AG09319 (cell line): ENCODE measurements around the gene KRTAP10-3.

Experiments
- DNase-seq: peaks from one replicate; pipeline ENCODE4 v3.0.0-alpha.2; 2010; ENCODE audit warnings: low read depth; ENCODE audit errors: extremely low read depth
- TF ChIP-seq, protein P1 (sequence below): IDR thresholded peaks from 2 replicates; pipeline ENCODE4 v1.5.1; 2011; ENCODE audit warnings: low read depth, mild to moderate bottlenecking, inconsistent platforms, low read length, moderate library complexity

Gene KRTAP10-3

DNA sequence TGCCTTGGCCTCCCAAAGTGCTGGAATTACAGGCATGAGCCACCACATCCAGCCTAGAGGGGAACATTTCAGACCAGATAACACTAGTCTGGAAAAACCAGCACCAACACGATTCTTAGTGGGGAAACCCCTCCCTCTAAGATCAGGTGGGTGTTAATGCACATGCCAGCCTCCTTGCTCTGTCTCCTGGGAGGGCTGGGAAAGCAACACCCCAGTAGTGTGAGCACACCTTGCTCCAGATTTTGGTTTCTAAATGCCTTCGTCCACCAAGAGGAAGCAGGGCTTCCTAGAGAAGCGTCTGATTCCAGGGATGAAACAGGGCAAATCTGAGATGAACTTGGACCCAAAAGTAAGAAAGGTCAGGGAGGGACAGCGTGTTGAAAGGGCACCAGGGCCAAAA lies 12.7 kb upstream of the KRTAP10-3 start:
- TF ChIP-seq, protein P1, sequence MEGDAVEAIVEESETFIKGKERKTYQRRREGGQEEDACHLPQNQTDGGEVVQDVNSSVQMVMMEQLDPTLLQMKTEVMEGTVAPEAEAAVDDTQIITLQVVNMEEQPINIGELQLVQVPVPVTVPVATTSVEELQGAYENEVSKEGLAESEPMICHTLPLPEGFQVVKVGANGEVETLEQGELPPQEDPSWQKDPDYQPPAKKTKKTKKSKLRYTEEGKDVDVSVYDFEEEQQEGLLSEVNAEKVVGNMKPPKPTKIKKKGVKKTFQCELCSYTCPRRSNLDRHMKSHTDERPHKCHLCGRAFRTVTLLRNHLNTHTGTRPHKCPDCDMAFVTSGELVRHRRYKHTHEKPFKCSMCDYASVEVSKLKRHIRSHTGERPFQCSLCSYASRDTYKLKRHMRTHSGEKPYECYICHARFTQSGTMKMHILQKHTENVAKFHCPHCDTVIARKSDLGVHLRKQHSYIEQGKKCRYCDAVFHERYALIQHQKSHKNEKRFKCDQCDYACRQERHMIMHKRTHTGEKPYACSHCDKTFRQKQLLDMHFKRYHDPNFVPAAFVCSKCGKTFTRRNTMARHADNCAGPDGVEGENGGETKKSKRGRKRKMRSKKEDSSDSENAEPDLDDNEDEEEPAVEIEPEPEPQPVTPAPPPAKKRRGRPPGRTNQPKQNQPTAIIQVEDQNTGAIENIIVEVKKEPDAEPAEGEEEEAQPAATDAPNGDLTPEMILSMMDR, result no peak
- no peak for DNase-seq

- no peak for DNase-seq
- TF ChIP-seq, protein P1, result no peak
Measured at GRCh38 chr21:44569861-44570517, 11.4 kb upstream of the KRTAP10-3 start.

DNA sequence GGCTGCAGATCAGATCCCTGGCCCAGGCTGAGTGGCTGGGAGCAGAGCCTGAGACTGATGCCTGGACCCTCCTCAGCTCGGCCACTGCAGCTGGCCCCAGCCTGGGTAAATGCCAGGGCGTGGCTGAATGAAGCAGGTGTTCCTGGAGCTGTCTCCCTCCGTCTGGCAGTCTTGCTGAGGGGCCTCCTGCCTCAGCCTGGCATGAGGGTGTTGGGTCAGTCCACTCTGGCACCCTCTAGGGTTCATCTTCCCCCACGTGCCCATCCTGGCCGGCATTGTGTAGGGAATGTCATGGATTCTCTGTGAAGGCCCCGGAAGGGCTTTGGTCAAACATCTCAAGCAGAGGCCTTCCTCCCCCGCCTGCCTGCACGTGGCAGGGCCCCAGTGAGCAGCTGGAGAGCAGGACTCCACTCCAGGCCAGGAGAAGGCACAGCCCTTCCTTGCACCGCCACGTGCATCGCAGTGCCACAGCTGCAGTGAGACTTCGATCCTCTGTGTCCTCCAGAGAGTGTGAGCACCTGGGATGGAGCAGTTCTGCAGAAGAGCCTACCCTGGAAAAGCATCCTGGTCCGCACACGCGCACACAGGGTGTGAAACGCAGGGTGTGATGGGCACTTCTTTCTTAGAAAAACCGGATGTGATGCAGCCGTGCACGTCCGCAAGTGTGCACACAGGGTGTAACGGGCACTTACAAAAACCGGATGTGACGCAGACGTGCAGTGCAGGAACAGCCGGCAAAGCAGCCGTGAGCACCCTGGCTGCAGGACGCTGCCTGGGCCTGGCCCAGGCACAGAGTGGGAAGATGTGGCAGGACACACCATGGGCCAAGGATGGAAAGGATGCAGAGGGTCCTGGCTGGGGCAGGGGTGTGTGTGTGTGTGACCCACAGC lies 10.3 kb upstream of the KRTAP10-3 start:
- TF ChIP-seq, protein P1, result no peak
- DNase-seq, result no peak

GRCh38 chr21:44568261-44568660 lies 9.7 kb upstream of the KRTAP10-3 start:
- TF ChIP-seq, protein P1, result no peak
- DNase-seq, result no peak

- TF ChIP-seq, protein P1, result no peak
- DNase-seq, result no peak
Measured at GRCh38 chr21:44567481-44568171, 9.0 kb upstream of the KRTAP10-3 start.

DNA sequence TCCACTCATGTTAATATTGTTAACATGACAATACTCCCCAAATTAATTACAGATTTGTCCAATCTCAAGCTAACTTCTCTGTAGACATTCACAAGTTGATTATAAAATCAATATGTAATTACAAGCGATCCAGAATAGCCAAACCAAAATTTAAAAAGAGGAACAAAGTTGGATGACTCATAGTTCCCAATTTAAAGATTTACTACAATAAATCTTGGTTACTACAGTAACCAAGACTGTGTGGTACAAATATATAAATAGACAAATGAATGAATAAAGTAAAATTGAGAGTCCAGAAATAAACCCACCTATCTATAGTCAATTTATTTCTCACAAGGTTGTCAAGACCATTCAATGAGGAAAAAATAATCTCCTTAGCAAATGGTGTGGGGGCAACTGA lies 7.8 kb upstream of the KRTAP10-3 start:
- DNase-seq, result no peak
- TF ChIP-seq, protein P1, result no peak
